NCI-H1105 (cell line): ENCODE data around the gene GAGE12C.
"Not testable (repeated sequence)": the region's sequence is repeated elsewhere in the genome, so short reads cannot be mapped to it uniquely, and the experiment has no call there.

Experiments used
- DNase-seq: peaks from one replicate; lab custom pipeline; 2025; lab: John Stamatoyannopoulos, UW

Gene GAGE12C, protein sequence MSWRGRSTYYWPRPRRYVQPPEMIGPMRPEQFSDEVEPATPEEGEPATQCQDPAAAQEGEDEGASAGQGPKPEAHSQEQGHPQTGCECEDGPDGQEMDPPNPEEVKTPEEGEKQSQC

DNA sequence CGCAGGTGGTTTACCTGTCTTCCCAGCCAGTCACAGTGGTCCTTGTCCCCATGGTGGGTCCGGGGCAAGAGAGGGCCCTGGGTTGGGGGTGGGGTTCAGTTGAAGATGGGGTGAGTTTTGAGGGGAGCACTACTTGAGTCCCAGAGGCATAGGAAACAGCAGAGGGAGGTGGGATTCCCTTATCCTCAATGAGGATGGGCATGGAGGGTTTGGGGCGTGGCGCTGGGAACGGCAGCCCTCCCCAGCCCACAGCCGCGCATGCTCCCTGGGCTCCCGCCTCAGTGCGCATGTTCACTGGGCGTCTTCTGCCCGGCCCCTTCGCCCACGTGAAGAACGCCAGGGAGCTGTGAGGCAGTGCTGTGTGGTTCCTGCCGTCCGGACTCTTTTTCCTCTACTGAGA lies at the start of gene GAGE12C:
GAGE12C (plus strand) TSS at position 301 of the 400 bp plus-strand sequence. CDS start 1,155 bp downstream, outside the sequence.
- not testable (repeated sequence) for DNase-seq

DNA sequence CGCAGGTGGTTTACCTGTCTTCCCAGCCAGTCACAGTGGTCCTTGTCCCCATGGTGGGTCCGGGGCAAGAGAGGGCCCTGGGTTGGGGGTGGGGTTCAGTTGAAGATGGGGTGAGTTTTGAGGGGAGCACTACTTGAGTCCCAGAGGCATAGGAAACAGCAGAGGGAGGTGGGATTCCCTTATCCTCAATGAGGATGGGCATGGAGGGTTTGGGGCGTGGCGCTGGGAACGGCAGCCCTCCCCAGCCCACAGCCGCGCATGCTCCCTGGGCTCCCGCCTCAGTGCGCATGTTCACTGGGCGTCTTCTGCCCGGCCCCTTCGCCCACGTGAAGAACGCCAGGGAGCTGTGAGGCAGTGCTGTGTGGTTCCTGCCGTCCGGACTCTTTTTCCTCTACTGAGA lies 9.5 kb downstream of the GAGE12C start, which contains the start of gene GAGE12D:
GAGE12D (plus strand) TSS at position 301 of the 400 bp plus-strand sequence. CDS start 1,155 bp downstream, outside the sequence.
- DNase-seq: not testable (repeated sequence)

DNA sequence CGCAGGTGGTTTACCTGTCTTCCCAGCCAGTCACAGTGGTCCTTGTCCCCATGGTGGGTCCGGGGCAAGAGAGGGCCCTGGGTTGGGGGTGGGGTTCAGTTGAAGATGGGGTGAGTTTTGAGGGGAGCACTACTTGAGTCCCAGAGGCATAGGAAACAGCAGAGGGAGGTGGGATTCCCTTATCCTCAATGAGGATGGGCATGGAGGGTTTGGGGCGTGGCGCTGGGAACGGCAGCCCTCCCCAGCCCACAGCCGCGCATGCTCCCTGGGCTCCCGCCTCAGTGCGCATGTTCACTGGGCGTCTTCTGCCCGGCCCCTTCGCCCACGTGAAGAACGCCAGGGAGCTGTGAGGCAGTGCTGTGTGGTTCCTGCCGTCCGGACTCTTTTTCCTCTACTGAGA lies 19.0 kb downstream of the GAGE12C start, which contains the start of gene GAGE12E:
GAGE12E (plus strand) TSS at position 301 of the 400 bp plus-strand sequence. CDS start 1,155 bp downstream, outside the sequence.
- not testable (repeated sequence) for DNase-seq

DNA sequence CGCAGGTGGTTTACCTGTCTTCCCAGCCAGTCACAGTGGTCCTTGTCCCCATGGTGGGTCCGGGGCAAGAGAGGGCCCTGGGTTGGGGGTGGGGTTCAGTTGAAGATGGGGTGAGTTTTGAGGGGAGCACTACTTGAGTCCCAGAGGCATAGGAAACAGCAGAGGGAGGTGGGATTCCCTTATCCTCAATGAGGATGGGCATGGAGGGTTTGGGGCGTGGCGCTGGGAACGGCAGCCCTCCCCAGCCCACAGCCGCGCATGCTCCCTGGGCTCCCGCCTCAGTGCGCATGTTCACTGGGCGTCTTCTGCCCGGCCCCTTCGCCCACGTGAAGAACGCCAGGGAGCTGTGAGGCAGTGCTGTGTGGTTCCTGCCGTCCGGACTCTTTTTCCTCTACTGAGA lies 28.6 kb downstream of the GAGE12C start, which contains the start of gene GAGE12F:
GAGE12F (plus strand) TSS at position 301 of the 400 bp plus-strand sequence. CDS start 1,155 bp downstream, outside the sequence.
- DNase-seq: not testable (repeated sequence)

DNA sequence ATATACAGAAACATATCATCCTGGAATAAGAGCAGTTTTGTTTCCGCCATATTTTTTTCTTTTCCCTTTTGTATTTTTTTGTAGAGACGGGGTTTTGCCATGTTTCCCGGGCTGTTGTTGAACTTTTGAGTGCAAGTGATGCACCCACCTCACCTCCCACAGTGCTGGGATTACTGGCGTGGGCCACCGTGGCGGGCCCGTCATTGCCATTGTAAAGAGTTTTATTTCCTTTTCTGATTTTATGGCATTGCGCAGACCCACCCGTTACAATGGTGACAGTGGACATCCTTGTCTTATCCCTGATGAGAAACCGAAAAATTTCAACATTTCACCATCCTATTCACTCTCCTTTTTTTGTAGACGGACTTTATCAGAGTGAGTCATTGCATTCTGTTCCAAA lies 36.8 kb downstream of the GAGE12C start:
- DNase-seq: not testable (repeated sequence)

DNA sequence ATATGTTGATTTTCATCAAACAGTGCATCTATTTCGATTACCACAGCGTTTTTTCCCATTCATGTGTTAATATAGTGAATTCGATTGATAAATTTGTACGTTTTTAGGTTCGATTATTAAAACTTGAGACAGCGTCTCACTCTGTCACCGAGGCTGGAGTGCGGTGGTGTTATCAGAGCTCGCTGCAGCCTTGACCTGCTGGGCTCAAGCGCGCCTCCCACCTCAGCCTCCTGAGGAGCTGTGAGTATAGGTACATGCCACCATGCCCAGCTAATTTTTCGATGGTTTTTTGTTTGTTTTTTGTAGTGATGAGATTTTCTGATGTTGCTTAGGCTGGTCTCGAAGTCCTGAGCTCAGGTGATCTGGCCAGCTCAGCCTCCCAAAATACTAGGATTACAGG lies 37.2 kb downstream of the GAGE12C start:
- DNase-seq: not testable (repeated sequence)

DNA sequence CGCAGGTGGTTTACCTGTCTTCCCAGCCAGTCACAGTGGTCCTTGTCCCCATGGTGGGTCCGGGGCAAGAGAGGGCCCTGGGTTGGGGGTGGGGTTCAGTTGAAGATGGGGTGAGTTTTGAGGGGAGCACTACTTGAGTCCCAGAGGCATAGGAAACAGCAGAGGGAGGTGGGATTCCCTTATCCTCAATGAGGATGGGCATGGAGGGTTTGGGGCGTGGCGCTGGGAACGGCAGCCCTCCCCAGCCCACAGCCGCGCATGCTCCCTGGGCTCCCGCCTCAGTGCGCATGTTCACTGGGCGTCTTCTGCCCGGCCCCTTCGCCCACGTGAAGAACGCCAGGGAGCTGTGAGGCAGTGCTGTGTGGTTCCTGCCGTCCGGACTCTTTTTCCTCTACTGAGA lies 38.1 kb downstream of the GAGE12C start, which contains the start of gene GAGE12G:
GAGE12G (plus strand) TSS at position 301 of the 400 bp plus-strand sequence. CDS start 1,155 bp downstream, outside the sequence.
- DNase-seq: not testable (repeated sequence)

DNA sequence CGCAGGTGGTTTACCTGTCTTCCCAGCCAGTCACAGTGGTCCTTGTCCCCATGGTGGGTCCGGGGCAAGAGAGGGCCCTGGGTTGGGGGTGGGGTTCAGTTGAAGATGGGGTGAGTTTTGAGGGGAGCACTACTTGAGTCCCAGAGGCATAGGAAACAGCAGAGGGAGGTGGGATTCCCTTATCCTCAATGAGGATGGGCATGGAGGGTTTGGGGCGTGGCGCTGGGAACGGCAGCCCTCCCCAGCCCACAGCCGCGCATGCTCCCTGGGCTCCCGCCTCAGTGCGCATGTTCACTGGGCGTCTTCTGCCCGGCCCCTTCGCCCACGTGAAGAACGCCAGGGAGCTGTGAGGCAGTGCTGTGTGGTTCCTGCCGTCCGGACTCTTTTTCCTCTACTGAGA lies 47.7 kb downstream of the GAGE12C start, which contains the start of gene GAGE12H:
GAGE12H (plus strand) TSS at position 301 of the 400 bp plus-strand sequence. CDS start 1,155 bp downstream, outside the sequence.
- DNase-seq: not testable (repeated sequence)
